ENCODE measurements around the gene IRF5. TPM values are rescaled to one million over a fixed set of nuclear protein-coding genes. Genes with fewer than 3 reads are reported as not detected.

Gene IRF5
- total RNA-seq, result 0.34 and 0.45 TPM in 2 replicates

GRCh38 chr7:128937647-128938543 is at the start of gene IRF5:
IRF5 (plus strand) TSS chr7:128937927; CDS start chr7:128942082, 4,155 bp downstream.

GRCh38 chr7:128910569-128910945 is 27.2 kb upstream of the IRF5 start, which contains the start of gene KCP:
KCP (minus strand) TSS chr7:128910709; CDS start chr7:128910676, 33 bp downstream.

Other genes with a start within 250 kb of the IRF5 start
- gene CALU, start 198.6 kb upstream of the IRF5 start, total RNA-seq, result 357 and 420 TPM in 2 replicates
- gene OPN1SW, start 162.1 kb upstream of the IRF5 start, total RNA-seq, result not detected in 2 replicates
- gene CCDC136, start 146.0 kb upstream of the IRF5 start, total RNA-seq, result 1.2 and 3.3 TPM in 2 replicates
- gene FLNC, start 107.5 kb upstream of the IRF5 start, total RNA-seq, result 208 and 209 TPM in 2 replicates
- gene ATP6V1F, start 75.1 kb upstream of the IRF5 start, total RNA-seq, result 126 and 138 TPM in 2 replicates
- gene KCP, start 27.2 kb upstream of the IRF5 start, total RNA-seq, result 0.15 and 0.17 TPM in 2 replicates
- gene TNPO3, start 117.2 kb downstream of the IRF5 start, total RNA-seq, result 40.4 and 43.5 TPM in 2 replicates
- 0.30 and 0.67 TPM in 2 replicates for gene TSPAN33, start 206.8 kb downstream of the IRF5 start, total RNA-seq